ENCODE measurements around the gene SYNE1.
"Not testable (repeated sequence)": the region's sequence is repeated elsewhere in the genome, so short reads cannot be mapped to it uniquely, and the experiment has no call there.

The SYNE1 gene

DNA sequence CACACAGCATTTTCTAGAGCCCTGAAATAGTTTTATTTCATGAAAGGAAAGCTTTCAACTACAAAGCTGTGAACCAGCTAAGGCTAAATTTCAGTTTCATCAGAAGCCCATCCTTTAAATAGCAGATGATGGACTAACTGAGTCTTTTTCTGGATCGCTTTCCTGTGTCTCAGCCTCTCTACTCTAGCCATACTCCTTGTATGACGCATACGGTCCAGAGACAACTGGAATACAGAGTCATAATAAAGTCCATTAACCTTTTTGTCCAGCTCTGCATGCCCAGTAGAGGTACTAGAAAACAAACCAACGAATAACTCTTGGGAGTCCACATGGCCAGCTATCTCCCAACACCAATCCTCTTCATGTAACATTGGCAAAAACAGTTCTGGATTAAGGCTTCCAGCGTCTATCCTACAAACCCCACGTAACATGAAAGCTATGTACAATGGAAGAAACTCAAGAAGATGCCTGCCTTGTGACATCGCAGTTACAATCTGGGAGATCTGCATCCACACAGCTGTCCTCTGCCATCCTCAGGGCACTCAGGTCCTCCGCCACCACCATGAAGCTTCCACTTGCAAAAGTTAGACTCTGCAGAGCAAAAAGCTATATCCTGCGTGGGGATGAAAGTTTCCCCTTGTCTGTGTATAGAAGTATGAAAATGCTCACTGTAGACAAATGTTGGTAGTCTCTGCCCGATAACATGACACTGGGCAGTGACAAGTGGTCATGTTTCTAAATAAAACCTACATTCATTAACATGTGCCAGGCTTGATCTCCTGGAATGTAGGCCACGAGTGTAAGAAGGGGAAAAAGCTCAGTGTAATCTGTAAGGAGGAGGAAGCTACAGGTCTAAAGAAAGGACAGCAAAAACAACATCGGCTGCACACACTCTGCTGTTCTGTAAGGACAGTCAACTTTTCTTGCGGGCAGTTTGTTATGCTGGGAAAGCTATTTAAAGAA is 469.2 kb downstream of the SYNE1 start:
- FAIRE-seq = no peak

DNA sequence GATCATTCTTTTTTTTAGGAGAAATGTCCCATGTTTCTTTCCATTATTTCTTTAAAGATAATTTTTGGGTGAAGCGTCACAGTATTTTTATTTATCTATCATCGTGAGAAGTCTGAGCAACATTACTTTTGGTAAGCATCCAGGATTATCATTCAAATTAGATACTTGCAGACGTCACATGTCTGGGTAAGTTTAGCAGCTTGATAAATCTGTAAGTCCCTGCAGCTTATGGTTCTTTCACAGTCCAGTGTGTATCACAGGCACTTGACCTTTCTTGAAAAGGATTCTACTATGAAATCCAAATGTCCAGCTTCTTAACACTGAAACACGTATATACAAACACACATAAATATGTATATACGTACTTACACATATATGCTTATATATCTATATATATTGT is 470.3 kb downstream of the SYNE1 start:
- no peak for FAIRE-seq

DNA sequence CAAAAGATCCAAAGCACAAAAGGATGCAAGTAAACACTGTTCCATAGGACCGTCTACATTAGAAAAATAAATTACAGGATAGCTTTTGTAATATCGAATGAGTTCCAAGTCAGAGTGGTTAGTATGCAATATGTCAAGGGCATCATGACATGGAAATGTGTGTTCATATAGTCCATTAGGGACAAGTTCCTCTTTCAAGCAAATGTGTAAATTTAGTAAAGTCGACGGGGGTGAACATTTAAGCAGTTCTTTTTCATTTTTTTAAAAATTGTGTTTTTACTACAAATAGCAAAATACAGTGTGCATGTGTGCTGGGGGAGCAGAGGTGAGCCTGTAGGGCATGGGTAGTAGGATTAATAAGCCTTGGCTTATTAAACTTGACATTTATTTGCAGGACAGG is 470.7 kb downstream of the SYNE1 start:
- no peak for FAIRE-seq

DNA sequence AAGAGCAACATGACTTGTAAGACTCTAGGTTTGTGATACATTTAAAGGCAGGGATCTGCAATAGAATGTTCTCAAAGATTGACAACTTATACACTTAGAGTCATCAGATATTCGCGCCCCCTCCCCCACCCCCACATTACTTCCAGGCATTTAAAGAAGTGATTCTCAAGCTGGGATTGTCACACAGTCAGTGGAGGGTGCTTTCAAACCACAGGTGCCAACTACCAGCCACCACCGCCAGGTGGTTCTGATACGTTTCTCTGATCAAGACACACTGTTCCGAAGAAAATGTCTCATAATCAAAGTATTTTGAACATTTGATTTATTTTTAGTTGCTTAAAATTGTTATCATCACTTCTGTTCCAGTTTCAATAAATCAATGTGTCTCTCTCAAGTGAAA is 472.2 kb downstream of the SYNE1 start:
- no peak for FAIRE-seq

DNA sequence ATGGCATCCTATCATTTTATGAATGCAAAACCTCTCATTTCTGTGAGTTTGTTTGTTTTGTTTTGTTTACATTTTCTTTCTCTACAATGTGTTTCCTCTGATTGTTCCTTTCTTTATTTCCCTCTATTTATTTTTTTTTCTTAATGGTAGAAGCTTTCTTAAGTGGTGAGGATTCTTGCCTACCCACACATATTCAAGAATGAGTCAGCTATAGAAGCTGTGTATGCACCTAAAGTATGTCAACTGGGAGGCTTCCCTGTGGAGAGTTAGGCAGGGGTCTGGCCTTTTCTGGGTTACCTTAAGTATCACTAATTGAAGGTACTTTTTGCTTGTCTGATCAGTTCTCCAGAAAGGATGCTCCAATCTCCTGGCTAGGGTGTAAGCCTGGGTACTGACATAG is 475.7 kb downstream of the SYNE1 start:
- FAIRE-seq = no peak

DNA sequence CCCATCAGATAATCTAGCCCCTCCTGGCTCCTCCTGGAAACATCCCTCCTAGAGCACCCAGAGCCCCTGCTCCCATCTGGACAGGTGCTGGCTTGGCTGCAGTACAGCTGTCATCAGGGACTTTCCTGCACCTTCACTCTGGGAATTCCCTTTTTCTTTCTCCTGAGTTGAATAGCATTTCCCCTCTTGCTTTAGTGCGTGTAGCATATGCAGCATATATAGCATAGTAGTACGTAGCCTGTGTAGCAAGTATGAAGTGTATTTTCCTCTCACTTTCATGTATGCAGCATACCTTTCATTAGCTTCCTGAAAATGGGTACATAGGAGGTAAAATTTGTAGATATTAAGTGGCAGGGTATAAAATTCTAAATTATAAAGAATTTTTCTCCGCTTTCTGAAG is 476.8 kb downstream of the SYNE1 start:
- FAIRE-seq = no peak

DNA sequence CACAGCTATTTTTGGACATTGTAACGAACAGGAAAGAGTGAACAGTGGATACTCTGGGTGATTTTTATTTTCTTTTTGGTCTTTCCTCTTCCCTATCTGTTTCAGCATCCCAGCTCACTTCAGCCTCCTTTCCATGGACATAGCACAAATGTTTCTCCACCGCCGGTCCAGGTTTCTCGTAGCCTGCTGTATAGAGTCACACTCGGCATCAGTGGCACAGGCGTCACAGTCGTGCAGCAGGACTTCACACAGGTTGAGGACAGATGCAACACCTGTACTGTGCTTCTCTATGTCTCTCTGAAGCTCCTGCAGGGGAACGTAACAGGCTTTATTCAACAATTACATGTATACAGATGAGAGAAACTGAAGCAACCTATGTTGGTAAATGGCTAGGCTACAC is 481.4 kb downstream of the SYNE1 start:
- no peak for FAIRE-seq

DNA sequence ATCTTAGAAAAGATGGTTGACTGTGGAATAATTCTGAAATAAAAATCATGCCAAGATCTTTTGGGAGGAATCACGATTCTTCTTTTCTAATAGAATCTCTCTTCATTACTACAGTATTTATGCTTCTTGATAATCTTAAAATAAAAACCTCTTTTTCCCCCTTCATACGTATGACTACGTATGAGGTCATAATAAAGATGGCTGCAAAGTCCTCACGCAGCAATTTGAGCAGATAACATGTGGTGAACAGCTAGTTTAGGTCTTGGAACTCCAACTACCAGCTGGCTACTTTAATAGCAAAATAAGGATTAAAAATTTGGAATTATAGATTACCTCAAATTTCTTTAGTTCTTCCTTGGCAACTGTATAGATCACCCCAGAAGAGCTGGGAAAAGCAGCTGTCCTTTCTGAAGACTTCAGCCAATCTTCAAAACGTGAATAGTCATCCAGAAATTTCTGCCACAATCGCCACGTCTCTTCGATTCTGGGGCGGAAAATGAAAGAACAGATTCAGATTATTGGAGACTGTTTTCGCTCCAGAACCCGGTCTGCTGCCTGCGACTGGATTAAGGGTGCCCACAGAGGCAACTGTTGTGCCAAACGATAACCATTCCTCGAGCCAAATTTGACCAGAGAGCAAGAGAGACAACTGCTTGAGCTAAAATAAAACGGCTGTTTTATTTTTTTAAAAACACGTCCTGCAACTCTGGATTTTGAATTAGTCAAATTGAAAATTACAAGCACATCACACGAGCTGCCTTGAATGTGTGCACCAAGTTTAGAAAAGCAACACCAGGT is 482.4 kb downstream of the SYNE1 start:
- FAIRE-seq = no peak

DNA sequence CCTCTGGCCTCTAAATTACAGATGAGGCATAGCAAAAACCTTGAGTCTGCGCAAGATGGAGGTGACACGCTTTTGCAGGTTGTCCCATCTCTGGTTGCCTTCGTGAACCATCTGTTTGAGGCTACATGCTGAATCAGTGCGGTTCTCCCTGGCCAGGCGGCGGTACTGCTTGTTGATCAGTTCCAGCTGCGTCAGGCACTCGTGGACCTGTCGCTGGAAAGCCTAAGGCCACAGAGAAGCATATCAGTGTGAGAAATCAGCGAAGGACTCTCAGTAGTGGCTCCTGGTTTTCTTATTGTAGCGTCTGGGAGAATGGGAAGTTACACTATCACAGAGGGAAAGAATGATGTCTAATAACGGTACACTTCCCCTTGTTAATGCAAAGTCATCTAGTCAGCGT is 485.2 kb downstream of the SYNE1 start:
- FAIRE-seq = no peak

DNA sequence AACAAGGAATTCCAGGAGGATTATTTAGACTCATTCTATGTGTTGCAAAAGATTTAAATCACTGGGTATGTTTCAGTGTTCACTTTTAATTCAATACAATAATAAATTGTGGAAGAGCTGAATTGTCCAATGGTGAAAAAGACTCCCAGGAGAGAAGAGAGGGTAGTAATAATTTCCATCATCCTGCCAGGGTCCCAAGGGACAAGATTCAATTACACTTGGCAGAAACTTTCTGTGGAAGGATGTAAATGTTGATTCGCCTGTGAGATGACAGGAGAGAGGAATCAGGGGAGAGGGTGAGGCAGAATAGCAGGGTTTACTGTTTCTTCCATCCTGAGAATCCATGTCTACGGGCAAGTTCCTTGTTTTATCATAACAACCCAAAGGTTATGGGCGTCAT is 487.0 kb downstream of the SYNE1 start:
- no peak for FAIRE-seq

DNA sequence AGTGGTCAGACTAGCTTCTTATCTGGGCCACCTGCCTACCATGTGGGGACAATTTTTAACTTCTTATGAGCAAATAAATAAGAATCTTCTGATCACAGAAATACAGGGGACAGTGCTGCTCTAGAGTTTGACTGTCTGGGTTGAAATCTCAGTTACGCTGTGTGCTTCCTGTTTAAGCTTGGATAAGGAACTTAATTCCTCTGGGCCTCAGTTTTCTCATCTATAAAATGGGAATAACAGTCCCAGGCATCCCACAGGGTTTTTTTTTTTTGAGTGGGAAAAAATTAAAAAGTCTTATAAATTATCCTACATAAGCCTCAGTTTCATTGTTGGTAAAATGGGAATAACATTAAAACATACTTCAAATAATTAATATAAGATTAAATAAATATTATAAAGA is 488.8 kb downstream of the SYNE1 start:
- FAIRE-seq = no peak

DNA sequence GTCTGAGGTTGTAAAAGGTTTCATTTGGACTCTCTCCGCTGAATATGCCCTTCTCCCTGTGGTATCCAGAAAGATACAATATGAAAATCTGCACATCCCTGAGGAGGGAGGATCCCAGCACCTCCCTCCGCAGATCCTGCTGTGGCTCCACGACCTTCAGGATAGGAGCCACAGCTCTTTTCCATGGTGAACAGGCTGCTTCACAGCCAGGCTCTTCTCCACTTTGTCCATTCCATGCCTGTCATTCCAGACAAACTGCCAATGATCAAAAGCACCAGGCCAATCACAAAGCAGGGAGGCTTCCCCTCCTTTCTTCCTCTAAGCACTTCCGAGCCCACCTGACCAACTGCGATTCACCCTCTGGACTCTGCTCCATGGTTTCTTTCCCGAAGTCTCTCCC is 489.9 kb downstream of the SYNE1 start:
- FAIRE-seq = no peak

DNA sequence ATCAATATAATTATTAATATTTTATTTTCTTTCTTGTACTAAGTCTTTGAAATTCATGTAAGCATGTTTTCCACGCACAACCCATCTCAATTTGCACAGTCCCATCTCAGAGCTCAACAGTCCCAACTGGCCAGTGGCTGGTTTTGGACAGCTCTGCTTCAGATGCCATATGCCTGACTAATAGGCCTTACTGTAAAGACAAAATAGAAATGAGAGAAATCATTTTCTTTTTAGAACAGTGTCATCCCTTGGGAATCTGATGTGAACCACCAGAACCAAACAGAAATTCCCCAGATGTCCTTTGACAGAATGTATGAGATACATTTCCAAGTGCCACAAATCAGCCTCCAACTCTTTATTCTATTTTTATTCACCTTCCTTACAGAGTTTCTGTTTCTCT is 490.8 kb downstream of the SYNE1 start:
- FAIRE-seq = no peak

DNA sequence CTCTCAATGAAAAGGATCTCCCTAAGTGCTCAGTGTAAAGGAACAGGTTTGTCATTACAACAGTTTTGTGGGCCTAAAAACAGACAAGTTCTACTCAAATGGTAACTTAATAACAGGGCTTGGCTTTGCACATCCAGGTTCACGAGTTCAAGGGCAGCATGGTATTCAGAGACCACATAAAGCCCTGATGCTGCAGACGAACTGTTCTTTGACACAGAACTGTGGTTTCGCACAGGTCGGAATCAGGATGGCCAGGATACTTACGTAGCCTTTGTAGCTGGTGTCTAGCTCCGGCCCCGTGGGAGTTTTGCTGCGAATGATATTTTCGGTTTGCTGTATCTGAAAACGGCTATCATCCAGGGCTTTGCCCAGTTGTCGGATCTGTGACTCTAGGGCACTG is 493.8 kb downstream of the SYNE1 start:
- FAIRE-seq = no peak

DNA sequence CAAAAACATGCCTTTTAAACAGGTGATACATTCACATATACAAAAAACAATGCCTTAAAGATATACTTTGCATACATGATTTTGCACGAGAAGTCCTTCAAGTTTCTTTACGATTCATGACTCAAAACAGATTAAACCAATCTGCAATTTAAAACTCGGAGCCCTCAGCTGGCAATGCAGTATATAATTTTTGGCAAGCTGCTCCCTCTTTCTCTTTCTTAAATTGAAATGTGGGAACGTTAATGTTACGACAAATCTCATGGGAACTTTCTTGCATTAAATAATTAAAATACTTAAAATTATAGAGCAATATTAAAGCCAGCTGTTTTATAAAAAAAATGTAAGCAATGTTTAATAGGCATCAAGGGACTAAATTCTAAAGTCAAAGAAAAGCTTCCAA is 495.1 kb downstream of the SYNE1 start:
- FAIRE-seq = no peak

DNA sequence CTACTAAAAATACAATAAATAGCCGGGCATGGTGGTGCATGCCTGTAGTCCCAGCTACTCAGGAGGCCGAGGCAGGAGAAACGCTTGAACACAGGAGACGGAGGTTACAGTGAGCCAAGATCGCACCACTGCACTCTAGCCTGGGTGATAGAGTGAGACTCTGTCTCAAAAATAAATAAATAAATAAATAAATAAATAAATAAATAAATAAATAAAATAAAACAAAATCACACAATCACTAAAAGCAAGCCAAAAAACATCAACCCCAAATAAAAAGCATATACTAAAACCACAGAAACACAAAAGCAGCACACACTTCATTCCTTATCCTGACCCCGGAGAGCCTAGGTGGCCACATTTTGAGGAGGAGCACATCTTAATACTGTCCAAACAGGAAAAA is 498.8 kb downstream of the SYNE1 start:
- FAIRE-seq = not testable (repeated sequence)

DNA sequence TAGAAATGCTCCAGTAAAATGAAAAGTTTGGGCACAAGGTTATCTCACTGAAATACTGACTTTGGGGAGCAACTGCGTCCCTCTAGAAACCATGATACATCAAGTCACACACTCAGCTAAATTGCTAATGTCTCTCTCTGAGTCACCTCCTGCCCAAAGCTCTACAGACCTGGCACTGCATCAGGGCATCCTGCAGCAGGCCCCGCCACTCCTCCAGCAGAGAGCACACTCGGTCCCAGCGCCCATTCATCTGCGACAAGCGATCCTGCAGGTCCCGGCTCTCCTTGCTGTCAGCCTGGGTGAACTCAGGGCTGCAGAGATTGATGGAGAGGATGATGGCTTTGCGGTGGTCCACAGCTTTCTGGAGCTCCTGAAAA is 500.7 kb downstream of the SYNE1 start:
- no peak for FAIRE-seq

DNA sequence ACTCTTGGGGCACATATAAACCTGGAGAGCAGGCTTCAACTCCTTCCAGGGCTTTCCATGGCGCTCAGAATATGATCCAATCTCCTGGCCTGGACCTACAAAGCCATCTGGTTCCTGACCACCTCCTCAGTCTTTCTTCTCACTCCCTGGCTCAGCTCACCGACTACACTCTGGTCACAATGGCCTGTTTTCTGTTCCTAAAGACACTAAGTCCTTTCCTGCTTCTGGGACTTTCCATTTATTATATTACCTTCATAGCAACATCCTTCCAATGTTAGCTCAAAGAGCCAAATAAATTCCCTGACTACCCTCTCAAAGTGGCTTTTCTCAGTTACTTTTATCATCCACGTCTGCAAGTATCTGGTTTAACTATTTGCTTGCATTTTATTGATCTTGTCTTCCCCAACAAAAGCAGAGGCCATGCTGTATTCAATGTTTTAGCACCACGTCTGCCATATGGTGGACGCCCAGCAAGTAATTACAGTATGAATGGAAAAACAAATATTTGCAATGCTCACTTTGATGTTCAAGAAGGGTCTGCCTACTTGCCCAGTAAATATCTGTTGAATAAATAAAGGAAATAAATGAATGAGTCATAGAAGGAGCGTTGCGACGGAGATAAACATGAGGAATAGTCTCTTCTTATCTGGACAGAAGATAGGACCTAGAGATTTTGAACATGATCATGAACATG is 501.3 kb downstream of the SYNE1 start:
- no peak for FAIRE-seq

DNA sequence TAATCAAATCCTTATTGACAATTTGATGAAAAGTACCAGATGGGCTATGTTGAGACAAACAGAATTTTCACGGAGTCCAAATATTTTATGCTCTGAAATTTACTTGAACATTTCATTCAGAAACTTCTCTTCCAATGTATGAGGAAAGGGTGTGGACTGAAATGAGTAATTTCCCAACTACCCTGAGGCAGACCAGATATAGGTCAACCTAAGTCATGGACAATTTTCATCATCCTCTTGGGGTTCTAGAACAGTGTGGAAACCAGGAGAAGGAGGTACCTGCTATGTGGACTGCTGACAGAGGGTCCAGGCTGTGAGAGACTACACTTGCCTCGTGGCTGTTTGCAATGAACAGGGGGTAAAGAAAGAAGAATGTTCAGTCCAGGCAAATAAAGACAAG is 506.7 kb downstream of the SYNE1 start:
- FAIRE-seq = no peak

DNA sequence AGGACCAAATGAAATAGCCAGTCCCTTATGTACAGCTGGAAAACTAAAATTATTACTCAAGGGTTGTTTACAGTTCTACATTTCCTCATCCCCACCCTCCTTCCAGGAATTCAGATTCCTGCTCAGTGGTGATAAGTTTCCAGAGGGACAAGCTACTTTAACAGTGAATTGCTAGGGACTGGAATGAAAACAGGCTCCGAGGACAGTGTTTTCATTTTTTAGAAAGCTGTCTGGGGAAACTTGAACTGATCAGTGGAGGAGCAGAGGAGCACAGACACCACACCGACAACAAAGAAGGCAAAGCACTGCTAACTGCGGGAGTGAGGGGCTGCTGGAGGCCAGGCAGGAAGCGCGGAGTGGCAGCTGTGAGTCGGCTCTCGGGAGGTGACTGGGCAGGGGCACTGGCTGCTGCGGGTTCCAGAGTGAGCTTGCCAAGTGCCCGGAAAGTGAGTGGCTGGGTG is 507.4 kb downstream of the SYNE1 start:
- FAIRE-seq = no peak

DNA sequence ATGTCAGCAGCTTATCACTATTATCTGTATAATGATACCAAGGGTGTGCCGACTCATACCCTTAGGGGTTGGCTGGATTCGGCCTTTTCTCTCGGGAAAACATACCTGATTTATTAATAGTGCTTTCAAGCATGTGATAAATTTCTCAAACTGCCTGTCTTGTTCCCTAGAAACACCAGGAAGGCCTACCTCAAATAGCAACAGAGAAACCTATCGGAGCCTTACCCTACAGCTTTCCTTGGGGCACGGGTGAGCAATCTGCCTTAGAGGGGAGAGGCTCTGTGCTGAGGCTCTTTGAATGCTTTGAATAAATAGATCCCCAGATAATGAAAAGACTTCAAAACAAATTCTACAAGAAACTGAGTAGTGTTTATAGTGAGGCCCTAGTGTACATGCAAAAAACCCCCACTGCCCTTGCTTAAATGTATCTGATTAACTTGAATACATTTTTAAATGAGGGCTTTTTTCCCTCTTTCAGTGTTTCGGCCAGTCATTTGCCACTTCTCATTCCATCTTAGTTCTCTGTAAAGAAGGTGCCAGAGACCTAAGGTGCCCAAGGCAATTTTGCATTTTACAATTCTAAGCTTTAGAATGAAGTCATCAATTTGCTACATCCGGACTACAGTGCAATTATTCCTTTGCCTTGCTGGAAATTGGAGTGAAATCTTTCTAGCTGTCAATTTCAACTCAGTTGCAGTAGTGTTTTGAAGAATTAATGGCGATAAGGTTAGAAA is 509.6 kb downstream of the SYNE1 start:
- FAIRE-seq = no peak

DNA sequence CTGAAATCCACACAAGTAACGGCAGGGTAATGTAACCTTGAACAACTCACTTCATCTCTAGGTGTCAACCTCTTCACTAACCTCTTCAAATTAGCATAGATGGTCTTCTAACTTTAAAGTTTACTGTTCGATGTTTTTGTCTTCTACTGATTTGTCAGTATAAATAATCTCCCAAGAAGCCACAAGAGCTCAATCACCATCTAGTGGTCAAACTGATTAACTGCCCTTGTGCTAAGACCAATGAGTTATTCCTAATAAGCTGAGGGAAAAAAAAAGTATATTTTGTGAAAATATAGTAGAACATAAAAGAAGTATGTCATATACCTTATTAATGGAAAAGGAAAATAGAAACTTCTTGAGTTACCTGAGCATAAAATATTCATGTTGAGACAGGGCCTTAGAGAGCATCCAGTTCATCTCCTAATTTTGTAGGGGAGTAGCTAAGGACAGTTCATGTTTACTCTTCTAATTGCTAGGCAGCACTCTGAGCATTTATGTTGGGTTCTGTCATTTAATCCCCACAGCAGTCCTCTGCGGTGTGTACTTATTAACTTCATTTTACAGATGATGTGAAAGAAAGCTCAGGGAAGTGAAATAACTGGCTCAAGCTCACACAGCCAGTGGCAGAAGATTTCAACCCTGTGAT is 512.6 kb downstream of the SYNE1 start:
- peak; percentile 83 for FAIRE-seq
